Non-pigmented ciliary epithelial cell (primary cell): ENCODE data around the gene MDM1.

ENCODE experiments used
- DNase-seq: peaks from one replicate; pipeline ENCODE4 v3.0.0-alpha.2; 2010; ENCODE audit warnings: low read depth

The MDM1 gene

GRCh38 chr12:68321140-68321539 is 11.0 kb downstream of the MDM1 start:
- DNase-seq, result no peak

GRCh38 chr12:68319988-68320623 is 12.1 kb downstream of the MDM1 start:
- no peak for DNase-seq

- DNase-seq, result peak; percentile 15
These were observed 15.0 kb downstream of the MDM1 start for GRCh38 chr12:68317047-68317667.

GRCh38 chr12:68310370-68310769 is 21.8 kb downstream of the MDM1 start:
- DNase-seq, result peak; percentile 70

- DNase-seq, result no peak
These were observed 25.6 kb downstream of the MDM1 start for GRCh38 chr12:68306564-68306963.

- no peak for DNase-seq
These were observed 26.9 kb downstream of the MDM1 start for GRCh38 chr12:68305278-68305677.

- peak; percentile 6 for DNase-seq
These were observed 27.5 kb downstream of the MDM1 start for GRCh38 chr12:68304626-68305025.

GRCh38 chr12:68303850-68304249 is 28.3 kb downstream of the MDM1 start:
- DNase-seq, result no peak

GRCh38 chr12:68297929-68298328 is 34.2 kb downstream of the MDM1 start:
- no peak for DNase-seq

- no peak for DNase-seq
These were observed 37.9 kb downstream of the MDM1 start for GRCh38 chr12:68294251-68294650.

- DNase-seq, result no peak
These were observed 38.8 kb downstream of the MDM1 start for GRCh38 chr12:68293347-68293746.

- no peak for DNase-seq
These were observed 39.8 kb downstream of the MDM1 start for GRCh38 chr12:68292151-68292943.

GRCh38 chr12:68291396-68292036 is 40.6 kb downstream of the MDM1 start:
- DNase-seq, result no peak

- DNase-seq, result no peak
These were observed 42.0 kb downstream of the MDM1 start for GRCh38 chr12:68290126-68290525.

- no peak for DNase-seq
These were observed 45.1 kb downstream of the MDM1 start for GRCh38 chr12:68287106-68287505.

GRCh38 chr12:68286396-68286795 is 45.8 kb downstream of the MDM1 start:
- no peak for DNase-seq

- DNase-seq, result no peak
These were observed 46.6 kb downstream of the MDM1 start for GRCh38 chr12:68285541-68285940.

GRCh38 chr12:68281322-68282077 is 50.7 kb downstream of the MDM1 start:
- DNase-seq, result no peak

GRCh38 chr12:68280240-68280639 is 51.9 kb downstream of the MDM1 start:
- no peak for DNase-seq

GRCh38 chr12:68279227-68280054 is 52.7 kb downstream of the MDM1 start:
- no peak for DNase-seq

GRCh38 chr12:68276402-68276930 is 55.7 kb downstream of the MDM1 start:
- DNase-seq, result no peak
